GM12892 (cell line): ENCODE data around the gene ZNF717.
"Not testable (repeated sequence)": the region's sequence is repeated elsewhere in the genome, so short reads cannot be mapped to it uniquely, and the experiment has no call there.

Experiments used
- POLR2A ChIP-seq: IDR thresholded peaks from 2 replicates; pipeline ENCODE4 v1.6.1; 2011; ENCODE audit warnings: low read depth, low read length, control low read depth
- POLR2AphosphoS5 ChIP-seq: IDR thresholded peaks from 2 replicates; pipeline ENCODE4 v1.6.1; 2011; ENCODE audit warnings: low read depth, low read length, control low read depth

GRCh38 chr3:75771631-75772030 lies 13.7 kb downstream of the ZNF717 start:
- TF ChIP-seq POLR2AphosphoS5, POLR2A: not testable (repeated sequence)
